SK-N-MC (cell line): ENCODE data around the gene PPP1R3G.

Experiments used
- DNase-seq: peaks from one replicate; pipeline ENCODE4 v3.0.0-alpha.2; 2011; ENCODE audit warnings: low read depth, low spot score
- H3K27ac ChIP-seq: fragments of 200-600 bp; sonication (generic); 2 replicates; pipeline ENCODE4 v1.5.1; 2016; ENCODE audit warnings: mixed run types
- H3K36me3 ChIP-seq: fragments of 200-600 bp; sonication (generic); 2 replicates; pipeline ENCODE4 v1.6.1; 2017; ENCODE audit warnings: antibody characterized with exemption, low read length, mixed read lengths; ENCODE audit not compliant: insufficient read depth
- H3K4me3 ChIP-seq: fragments of 200-600 bp; sonication (generic); 2 replicates; pipeline ENCODE4 v1.5.1; 2016
- H3K9ac ChIP-seq: fragments of 200-600 bp; sonication (generic); 2 replicates; pipeline ENCODE4 v1.8.0; 2017; ENCODE audit warnings: mixed run types, mixed read lengths; ENCODE audit not compliant: insufficient read length
- H3K9me3 ChIP-seq: fragments of 200-600 bp; sonication (generic); 2 replicates; pipeline ENCODE4 v1.6.1; 2017; ENCODE audit warnings: low read depth, mild to moderate bottlenecking, antibody characterized with exemption, low read length, moderate library complexity, mixed read lengths
- EZH2 ChIP-seq: fragments of 200-600 bp; sonication (generic); IDR thresholded peaks from one replicate; pipeline ENCODE4 v1.6.1; 2017; ENCODE audit warnings: antibody characterized with exemption
- FOXP2 ChIP-seq: optimal IDR thresholded peaks from 2 replicates; pipeline ENCODE3; 2011; ENCODE audit warnings: mild to moderate bottlenecking, moderate library complexity; ENCODE audit not compliant: insufficient read depth; ENCODE audit errors: extremely low read length, control extremely low read depth
- POLR2AphosphoS5 ChIP-seq: IDR thresholded peaks from 2 replicates; pipeline ENCODE4 v1.6.1; 2012; ENCODE audit warnings: mild to moderate bottlenecking, low read depth, low read length, borderline replicate concordance

The PPP1R3G gene

DNA sequence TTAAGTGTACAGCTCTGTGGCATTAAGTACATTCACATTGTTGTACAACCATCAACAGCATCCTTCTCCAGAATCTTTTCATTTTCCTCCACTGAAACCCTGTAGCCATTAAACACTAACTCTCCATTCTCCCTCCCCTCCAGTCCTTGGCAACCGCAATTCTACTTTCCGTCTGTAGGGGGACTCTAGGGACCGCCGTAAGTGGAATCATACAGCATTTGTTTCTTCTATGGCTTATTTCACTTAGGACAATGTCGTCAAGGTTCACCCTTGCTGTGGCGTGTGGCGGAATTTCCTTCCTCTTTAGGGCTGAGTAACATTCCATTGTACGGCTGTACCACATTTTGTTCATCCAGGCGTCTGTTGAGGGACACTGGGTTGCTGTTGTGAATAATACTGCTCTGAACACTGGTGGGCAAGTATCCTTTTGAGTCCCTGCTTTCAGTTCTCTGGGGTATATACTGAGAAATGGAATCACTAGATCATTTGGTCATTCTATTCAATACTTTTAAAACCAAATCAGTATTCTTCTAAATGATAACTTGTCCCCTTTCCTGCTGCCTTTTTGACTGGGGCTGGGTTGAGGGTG lies 50.7 kb downstream of the PPP1R3G start:
- TF ChIP-seq POLR2AphosphoS5 (no peak), EZH2 (no peak), FOXP2 (no peak)
- Histone ChIP-seq H3K9ac (no peak overlapping the region), H3K9me3 (no peaks in the 10 kb centered on the region), H3K36me3 (no peaks in the 10 kb centered on the region), H3K4me3 (no peak overlapping the region), H3K27ac (no peak overlapping the region)
- no peak for DNase-seq

GRCh38 chr6:5136851-5137250 lies 51.7 kb downstream of the PPP1R3G start:
- DNase-seq = no peak
- no peak for TF ChIP-seq FOXP2
- no peak for TF ChIP-seq EZH2
- no peak for TF ChIP-seq POLR2AphosphoS5
- Histone ChIP-seq H3K9me3 (no peaks in the 10 kb centered on the region), H3K4me3 (no peak overlapping the region), H3K9ac (no peak overlapping the region), H3K36me3 (no peaks in the 10 kb centered on the region), H3K27ac (no peak overlapping the region)
